NCI-H146 treated with DMSO at 0.1 percent for 48 hours (cell line): ENCODE data around the gene LINGO4.
"Not testable (repeated sequence)": the region's sequence is repeated elsewhere in the genome, so short reads cannot be mapped to it uniquely, and the experiment has no call there.

Experiments used
- DNase-seq: peaks from one replicate; lab custom pipeline; 2025; ENCODE audit not compliant: unreplicated experiment; lab: John Stamatoyannopoulos, UW

LINGO4 gene

DNA sequence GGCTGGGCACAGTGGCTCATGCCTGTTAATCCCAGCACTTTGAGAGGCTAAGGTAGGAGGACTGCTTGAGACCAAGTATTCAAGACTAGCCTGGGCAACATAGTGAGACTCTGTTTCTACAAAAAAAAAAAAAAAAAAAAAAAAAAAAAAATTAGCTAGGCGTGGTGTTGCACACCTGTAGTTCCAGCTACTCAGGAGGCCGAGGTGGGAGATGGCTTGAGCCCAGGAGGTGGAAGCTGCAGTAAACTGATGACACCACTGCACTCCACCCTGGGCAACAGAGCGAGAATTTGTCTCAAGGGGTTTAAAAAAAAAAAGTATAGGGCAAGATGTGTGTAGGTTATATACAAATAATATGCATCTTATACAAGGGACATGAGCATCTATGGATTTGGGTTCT, 17.5 kb downstream of the LINGO4 start:
- DNase-seq = no peak

DNA sequence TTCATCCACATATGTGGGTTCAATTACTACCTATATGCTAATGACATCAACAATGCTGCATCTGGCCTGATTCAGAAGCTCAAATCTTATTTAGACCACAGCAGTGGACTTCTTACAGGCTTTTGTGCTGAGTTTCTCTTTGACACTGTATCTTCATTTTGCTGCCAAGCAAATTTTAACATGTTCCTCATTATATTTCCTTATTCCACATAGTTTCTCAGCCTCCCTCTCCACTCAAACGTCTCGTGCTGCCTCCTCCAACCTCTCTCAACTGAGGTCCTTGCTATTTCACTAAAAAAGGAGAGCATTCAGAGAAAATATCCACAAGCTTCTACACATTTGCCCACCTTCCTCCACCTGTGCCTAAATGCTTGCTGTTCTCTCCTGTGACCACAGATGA, 21.4 kb downstream of the LINGO4 start:
- DNase-seq = no peak

DNA sequence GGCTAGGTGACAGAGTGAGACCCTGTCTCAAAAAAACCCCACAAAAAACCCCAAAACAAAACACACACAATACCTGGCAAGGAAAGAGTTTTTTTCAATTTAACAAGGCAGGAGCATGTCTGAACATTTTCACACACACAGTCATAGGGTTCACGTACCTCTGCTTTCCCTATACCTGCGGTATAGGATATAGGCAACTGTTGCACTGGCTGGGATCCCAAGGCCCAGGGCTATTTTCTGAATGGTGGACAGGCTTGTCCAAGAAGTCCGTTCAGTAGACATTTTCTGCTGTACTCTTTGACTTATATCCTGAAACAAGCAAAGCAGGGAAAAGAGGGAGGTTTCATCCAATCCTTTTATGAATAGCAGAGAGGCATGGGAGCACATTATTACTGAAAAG, 22.5 kb downstream of the LINGO4 start:
- DNase-seq = no peak

DNA sequence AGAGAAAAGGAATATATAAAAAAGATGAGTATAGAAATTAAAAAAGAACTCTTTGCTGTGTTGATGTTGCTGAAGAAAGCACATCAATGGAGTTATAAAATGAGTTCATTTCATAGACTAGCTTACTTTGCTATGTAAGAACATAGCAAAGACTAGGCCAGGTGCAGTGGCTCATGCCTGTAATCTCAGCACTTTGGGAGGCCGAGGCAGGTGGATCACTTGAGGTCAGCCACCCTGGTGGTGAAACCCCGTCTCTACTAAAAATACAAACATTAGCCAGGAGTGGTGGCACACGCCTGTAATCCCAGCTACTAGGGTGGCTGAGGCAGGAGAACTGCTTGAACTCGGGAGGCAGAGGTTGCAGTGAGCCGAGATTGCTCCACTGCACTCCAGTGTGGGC, 23.2 kb downstream of the LINGO4 start:
- DNase-seq = not testable (repeated sequence)

DNA sequence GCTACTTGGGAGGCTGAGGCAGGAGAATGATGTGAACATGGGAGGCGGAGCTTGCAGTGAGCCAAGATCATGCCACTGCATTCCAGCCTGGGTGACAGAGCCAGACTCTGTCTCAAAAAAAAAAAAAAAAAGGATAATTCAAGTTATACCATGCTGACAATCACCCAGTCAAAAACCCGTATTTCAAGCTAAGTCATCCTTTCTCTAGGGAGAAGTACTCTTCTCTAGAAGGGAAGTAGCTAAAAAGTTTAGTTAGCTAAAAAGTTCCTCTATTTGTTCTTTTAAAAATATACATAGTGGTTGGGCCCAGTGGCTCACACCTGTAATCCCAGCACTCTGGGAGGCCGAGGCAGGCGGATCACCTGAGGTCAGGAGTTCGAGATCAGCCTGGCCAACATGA, 24.5 kb downstream of the LINGO4 start:
- not testable (repeated sequence) for DNase-seq

DNA sequence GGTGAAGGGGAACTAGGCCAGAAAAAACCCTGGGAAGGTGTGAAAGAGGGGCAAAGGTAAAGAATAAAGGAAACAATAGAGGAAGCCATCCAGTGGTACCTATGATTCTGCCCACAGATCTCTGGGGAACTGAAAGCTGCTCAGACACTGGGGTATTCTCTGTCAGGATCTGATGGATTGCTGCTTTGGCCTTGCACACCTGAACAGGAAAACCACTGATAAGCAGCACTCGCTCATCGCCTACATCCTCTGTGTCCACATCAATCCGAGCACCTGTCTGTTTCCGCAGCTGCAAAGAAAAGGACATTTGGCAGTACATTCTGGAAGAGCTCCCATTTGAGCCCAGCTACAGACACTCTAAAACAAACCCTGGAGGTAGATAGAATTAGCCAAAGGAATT, 25.4 kb downstream of the LINGO4 start:
- DNase-seq = no peak

DNA sequence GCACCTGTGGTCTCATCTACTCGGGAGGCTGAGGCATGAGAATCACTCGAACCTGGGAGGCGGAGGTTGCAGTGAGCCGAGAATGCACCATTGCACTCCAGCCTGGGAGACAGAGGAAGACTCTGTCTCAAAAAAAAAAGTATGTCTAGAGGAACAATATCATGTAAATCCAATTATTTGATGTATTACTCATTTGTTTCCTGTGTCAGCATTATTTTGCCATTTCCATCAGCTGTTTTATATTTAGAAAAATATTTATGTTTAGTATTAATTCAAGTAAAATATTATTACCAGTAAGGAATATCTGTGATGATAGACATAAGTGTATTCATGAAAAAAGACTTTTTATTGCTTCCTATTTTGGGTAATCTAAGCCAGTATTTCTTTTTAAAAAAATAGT, 27.9 kb downstream of the LINGO4 start:
- no peak for DNase-seq

DNA sequence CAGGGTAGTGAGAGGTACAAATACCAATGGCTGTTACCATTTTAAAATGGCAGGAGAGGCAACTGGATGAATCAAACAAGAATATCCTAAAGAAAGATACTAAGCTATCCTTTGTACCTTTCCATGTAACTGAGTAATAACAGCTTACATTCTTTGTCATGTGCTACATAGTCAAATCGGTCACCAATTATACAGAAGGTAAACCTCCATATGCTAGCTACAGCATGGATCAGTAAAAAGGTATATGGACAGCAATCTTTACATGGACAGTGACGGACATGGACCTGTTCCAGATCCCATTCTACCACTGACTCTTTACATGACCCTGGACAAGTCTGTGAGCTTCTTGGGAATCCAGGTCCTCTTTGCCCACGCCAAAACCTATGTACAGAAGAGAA, 28.6 kb downstream of the LINGO4 start:
- no peak for DNase-seq

DNA sequence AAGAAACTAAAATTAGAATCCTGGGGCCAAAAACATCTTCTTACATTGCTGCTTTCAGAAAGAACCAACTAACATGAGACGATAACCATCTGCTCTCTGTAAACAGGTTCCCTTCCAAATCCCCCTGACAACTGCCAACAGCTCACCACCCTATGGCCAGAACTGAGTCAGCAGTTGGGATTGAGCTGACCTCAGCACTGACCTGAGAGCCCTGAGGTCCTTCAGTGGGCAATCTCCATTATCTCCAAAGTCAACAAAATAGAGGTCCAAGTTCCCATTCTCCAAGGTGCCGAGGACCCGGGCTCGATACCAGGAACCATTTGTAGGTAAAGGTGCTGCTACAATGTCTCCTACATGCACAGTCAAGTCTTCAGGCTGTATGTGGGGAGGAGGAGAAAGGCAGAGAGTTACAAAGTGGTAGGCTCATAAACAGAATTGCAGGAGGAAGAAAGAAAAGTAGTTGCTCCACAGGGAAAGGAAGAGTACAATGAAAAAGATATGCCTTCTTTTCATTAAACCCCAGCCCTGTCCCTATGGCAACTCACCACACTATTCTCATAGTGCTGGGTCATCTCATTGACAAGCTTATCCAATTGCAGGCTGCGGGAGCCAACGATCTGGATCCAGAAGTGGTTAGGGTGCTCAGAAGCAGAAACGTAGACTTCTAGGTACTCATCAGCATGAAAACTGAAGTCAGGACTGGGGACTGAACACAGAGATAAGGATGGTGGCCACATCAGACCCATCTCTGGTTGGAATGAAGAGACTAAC, 29.1 kb downstream of the LINGO4 start:
- no peak for DNase-seq

DNA sequence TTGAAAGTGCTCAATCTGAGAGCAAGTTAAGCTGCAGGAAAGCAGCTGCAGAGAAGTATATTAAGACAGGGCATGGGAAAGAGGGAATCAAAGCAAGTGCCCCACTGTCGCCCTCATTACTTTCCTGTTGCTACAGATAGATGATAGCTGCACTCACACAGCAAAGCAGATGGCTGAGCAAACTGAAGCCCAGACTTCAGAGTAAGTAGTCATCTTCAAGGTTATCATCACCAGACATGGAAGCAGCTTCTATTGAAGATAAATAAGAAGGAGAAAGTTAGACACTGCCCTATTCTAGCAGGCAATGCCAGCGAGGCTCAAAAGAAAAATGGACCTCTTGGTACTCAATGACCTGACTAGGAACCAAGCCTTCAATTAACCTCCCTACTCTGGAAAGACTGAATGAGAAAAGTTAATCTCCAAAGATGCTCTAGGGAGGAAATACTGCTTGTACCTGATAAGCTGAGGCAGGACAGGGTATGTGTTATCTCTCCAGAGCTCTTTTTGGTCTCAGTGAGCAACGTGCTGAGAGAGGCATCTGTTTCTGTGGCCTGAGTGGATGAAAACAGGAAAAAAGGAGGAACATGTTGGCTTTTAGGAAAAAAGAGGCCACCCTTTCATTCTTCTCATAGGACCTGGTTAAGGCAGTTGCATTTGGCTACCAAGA, 30.8 kb downstream of the LINGO4 start:
- no peak for DNase-seq

DNA sequence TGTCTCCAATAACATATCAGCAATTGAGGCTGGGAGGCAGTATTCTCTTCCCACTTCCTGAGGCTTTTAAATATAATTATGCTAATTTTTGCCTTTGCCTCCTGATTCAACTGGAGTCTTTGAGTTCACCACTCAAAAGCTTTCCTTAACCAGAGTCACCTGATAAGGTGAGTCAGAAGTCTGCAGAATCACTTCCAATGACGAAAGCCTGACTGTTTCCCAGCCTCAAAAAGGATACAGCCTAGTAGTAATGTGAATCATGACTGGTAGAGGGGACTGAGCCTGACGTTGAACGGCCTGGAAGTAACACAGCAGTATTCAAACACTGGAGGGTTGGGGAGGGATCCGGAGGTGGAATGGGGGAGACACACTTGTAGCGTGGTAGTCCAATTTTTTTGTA, 31.5 kb downstream of the LINGO4 start:
- no peak for DNase-seq

DNA sequence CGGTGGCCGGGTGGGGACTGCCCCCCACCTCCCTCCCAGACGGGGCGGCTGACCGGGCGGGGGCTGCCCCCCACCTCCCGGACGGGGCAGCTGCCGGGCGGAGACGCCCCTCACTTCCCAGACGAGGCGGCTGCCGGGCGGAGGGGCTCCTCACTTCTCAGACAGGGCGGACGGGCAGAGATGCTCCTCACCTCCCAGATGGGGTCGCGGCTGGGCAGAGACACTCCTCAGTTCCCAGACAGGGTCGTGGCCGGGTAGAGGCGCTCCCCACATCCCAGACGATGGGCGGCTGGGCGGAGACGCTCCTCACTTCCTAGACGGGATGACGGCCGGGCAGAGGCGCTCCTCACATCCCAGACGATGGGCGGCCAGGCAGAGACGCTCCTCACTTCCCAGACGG, 35.9 kb downstream of the LINGO4 start:
- not testable (repeated sequence) for DNase-seq

DNA sequence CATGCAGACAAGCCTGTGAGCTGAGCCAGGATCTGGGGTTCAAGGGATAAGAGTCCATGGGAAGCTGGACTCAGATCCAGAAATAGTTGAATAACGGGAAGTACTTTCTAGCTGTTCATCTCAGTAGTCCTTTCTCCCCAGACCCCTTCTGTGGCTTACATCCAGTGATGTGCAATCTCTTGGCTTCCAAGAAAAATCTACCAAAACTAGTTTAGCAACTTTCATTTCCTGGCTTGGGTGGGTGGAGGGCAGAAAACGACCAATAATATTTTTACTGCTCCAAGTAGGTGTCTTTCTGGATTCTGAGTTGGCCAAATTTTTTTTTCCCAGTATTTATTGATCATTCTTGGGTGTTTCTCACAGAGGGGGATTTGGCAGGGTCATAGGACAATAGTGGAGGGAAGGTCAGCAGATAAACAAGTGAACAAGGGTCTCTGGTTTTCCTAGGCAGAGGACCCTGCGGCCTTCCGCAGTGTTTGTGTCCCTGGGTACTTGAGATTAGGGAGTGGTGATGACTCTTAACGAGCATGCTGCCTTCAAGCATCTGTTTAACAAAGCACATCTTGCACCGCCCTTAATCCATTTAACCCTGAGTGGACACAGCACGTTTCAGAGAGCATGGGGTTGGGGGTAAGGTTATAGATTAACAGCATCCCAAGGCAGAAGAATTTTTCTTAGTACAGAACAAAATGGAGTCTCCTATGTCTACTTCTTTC, 36.7 kb downstream of the LINGO4 start:
- not testable (repeated sequence) for DNase-seq

DNA sequence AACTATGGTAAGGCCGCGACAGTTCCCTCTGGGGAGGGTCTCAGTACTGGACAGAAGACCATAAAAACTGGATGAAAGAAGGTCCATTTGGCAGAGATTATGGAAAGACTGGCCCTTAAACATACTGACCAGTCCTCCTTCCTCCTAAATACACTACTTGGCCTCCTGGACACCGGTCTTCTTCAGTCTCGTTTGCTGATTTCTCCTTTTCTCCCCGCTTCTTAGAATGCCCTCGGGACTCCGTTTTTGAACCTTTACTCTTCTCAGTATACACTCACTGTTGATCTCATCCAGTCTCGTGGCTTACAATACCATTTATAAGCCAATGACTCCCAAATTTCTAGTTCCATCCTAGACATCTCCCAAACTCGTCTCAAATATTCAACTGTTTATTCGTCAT, 41.2 kb downstream of the LINGO4 start:
- DNase-seq = peak; percentile 10

DNA sequence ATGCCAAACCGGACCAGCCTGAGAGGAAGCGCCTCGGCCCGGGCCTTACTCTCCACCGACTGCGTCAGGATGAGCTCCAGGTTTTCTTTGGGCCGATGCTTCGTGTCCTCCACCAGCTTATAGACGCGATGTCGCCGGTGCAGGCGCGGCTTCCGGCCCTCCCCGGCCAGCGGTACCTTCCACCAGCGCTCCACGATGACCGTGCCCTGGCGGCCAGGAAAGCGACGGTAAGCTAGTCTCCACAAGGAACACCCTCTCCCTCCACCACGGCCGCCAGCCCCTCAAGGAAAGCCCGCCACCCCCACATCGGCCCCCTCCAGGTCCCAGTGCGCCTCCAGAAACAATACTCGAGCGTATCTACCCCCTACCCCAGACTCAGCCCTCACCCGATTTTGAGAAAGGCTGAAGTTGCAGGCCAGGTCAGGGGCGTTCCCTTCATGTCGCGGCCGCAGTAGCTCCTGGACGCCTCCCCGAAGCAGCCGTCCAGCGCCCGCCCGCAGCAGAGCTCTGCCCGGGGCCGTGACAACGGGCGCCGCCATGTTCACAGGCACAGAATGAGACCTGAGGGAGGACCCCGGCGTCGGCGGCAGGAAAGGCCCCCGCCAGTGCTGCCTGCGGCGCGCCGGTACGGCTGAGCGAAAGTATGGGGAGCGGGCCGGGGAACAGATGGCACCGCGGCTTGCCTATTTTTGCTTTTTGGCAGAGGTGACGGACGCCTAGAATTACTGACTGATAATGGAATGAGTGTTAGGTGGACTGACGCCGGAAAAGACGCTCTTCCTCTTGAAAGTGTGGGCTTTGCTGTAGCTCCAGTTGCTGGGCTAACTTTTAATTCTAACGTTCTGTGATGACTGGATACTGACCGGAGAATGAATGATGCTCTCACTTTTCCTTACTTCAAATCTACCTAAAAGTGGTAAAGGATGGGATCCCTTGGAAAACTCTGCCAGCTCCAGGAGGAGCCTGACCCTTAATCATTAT, 42.0 kb downstream of the LINGO4 start, which contains the start of gene MRPL9:
MRPL9 (minus strand) TSS at position 556 of the 981 bp plus-strand sequence; CDS start at position 539, 17 bp downstream.
- peak; percentile 62 for DNase-seq

DNA sequence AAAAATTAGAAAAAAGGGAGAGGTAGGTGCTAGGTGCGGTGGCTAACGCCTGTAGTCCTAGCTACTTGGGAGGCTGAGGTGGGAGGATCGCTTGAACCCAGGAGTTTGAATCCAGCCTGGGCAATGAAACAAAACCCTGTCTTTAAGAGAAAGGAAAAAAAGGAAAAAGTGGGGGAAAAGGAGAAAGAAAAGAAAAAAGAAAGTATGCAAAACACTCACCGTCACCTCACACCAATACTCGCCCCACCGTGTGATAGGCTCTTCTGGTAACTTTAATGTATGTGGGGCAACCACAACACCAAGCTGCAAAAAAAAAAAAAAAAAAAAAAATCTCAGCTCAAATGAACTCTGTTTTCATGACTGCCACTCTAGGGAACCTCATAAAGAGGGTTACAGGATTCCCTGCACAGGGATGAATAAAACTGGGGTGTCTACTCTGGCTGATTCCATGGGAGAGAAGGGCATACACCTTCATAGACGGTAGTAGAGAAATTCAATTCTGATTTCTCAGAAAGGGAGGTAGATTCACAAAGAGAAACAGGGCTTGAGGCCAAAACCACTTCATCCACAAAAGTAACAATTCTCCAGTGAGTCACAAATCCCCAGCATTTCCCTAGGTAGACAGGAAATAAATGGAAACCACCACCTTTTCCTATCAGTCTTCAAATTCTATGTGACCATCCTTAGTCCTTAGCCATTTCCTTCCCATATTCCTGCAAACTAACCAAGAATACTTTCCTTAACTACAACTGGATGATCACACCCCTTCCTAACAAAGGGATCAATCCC, 44.4 kb downstream of the LINGO4 start:
- DNase-seq = no peak

DNA sequence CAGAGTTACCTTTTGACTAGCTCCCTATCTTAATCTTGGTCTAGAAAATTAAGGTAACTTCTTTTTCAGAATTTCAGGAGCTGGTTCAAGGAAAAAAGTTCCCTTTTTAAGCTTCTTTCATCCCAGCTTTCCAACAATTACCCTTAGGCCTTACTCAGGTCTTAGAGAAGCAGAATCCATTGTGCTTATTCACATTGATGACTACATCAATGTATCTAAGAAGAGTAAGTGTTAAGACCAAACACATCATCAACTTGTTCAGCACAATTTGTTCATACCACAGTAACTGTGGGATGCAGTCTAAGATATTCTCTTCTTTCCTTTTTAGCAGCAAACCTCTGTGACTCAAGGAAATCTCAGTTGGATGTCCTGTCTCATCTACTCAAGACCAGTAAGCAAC, 46.0 kb downstream of the LINGO4 start:
- DNase-seq = no peak

DNA sequence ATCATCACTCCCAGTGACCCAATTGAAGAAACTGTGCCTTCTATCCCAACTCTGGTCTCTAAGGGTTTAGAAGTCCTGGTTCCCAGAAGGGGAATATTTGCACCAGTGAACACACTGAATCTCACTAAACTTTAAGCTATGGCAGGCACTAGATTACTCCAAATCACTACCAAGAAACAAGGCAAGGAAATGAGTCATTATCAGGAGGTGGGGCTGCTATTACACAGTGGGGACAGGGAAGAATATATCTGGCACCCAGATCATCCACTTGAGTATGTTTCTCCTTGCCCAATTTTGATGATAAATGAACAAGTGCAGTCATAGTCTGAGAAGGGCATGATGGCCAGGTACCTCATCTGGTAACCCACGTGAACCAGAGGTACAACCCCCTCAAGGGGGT, 48.9 kb downstream of the LINGO4 start:
- no peak for DNase-seq
